ENCODE data around the gene CYTH1. TPM values are rescaled to one million over a fixed set of nuclear protein-coding genes. Genes with fewer than 3 reads are reported as not detected.

The CYTH1 gene
- polyA plus RNA-seq, 1 of the 3 experiments (the other 2 are of a cell fraction): 23.8 TPM

GRCh38 chr17:78805301-78805700, 23.2 kb upstream of the CYTH1 start (continued):
- TF ChIP-seq REST (IDR thresholded peaks at IDR 0.05; ENCODE audit: low read depth, low read length) (no peak), TAF1 (IDR thresholded peaks at IDR 0.05; ENCODE audit: borderline replicate concordance, low read depth, low read length) (no peak), RFX5 (IDR thresholded peaks at IDR 0.05; ENCODE audit: low read length) (no peak)

- H3K36me3 ChIP-seq (replicated peaks in 1 of 2; ENCODE audit: control insufficient read depth in 1 of 2, insufficient read depth in 2 of 2, low read length in 1 of 2): peaks cover 66 to 73% of the 10 kb centered on the region in 2 experiments
- H3K4me2 ChIP-seq: no peak overlapping the region
Measured at GRCh38 chr17:78804777-78805176, 22.7 kb upstream of the CYTH1 start.

More at GRCh38 chr17:78804777-78805176, 22.7 kb upstream of the CYTH1 start:
- no peak overlapping the region for H3K9ac ChIP-seq
- H3K4me1 ChIP-seq (ENCODE audit: control insufficient read depth in 1 of 2, insufficient read depth in 2 of 2, low read depth in 1 of 2, low read length in 1 of 2): no peaks in the 10 kb centered on the region
- H3K27me3 ChIP-seq (ENCODE audit: insufficient read depth): no peaks in the 10 kb centered on the region
- TF ChIP-seq JUND (IDR thresholded peaks at IDR 0.05) (no peak), GABPA (IDR thresholded peaks at IDR 0.05; ENCODE audit: low read depth) (no peak), PBX3 (IDR thresholded peaks at IDR 0.05) (no peak), SIN3A (IDR thresholded peaks at IDR 0.05; ENCODE audit: borderline replicate concordance, low read depth, low read length) (no peak), TEAD4 (IDR thresholded peaks at IDR 0.05; ENCODE audit: borderline replicate concordance, insufficient read depth) (no peak), RFX5 (IDR thresholded peaks at IDR 0.05; ENCODE audit: low read length) (no peak), IRF3 (IDR thresholded peaks at IDR 0.05; ENCODE audit: low read depth, low read length) (no peak), NRF1 (IDR thresholded peaks at IDR 0.05; ENCODE audit: low read depth, low read length) (no peak), EP300 (IDR thresholded peaks at IDR 0.05; ENCODE audit: borderline replicate concordance in 1 of 2, low read depth in 1 of 2, low read length in 1 of 2) (no peak), EZH2phosphoT487 (IDR thresholded peaks at IDR 0.05; ENCODE audit: borderline replicate concordance, low read depth) (no peak)
- no peaks in the 10 kb centered on the region for H3F3A ChIP-seq (replicated peaks; ENCODE audit: insufficient read depth)
- no peaks in the 10 kb centered on the region for H3K9me3 ChIP-seq
- peaks cover 9% of the 10 kb centered on the region for H4K20me1 ChIP-seq (ENCODE audit: insufficient read depth)
- H3K27ac ChIP-seq (ENCODE audit: low read depth in 2 of 2, low read length in 1 of 2): no peak overlapping the region
- H3K79me2 ChIP-seq (ENCODE audit: insufficient read depth): peaks cover 49% of the 10 kb centered on the region; the same call in 1 of the 2 replicates
- CTCF ChIA-PET: interaction anchor here (0.7 to 2.2 kb wide), 5 partner anchors 18 to 589 kb away, joined by 3 to 8 read pairs (median 5); no protein-coding TSS in a partner anchor
- no peak overlapping the region for H2AFZ ChIP-seq (ENCODE audit: low read depth)
- POLR2A ChIA-PET: no interaction called here
- no peak overlapping the region for H3K4me3 ChIP-seq (ENCODE audit: low read depth in 2 of 2, low read length in 1 of 2)
- DNase-seq: no peak
- WGBS (ENCODE audit: low lambda C conversion rate): 94% methylated on average over 11 of the region's 11 CpGs
- H3K9me2 ChIP-seq: no peaks in the 10 kb centered on the region
